Nephron (organoid): ENCODE data around the gene PCDH9.
A peak's percentile ranks its signal among the peaks of the same experiment; 100 is the strongest.

Experiments used
- H3K27ac Mint-ChIP-seq, 3 experiments: 2 replicates each; pipeline ENCODE4 v1.8.0; 2020; ENCODE audit warnings: mixed read lengths in 3 of 3, mild to moderate bottlenecking in 2 of 3, moderate library complexity in 1 of 3
- H3K27me3 Mint-ChIP-seq: 2 replicates; pipeline ENCODE4 v1.8.0; 2021; ENCODE audit warnings: low read depth, mild to moderate bottlenecking, moderate library complexity, mixed read lengths
- H3K36me3 Mint-ChIP-seq: 2 replicates; pipeline ENCODE4 v1.8.0; 2020; ENCODE audit warnings: low read depth, mixed read lengths
- H3K4me1 Mint-ChIP-seq: 2 replicates; pipeline ENCODE4 v1.8.0; 2020; ENCODE audit warnings: mixed read lengths
- H3K4me3 Mint-ChIP-seq, 3 experiments: 2 replicates each; pipeline ENCODE4 v1.8.0; 2020; ENCODE audit warnings: mild to moderate bottlenecking in 3 of 3, mixed read lengths in 3 of 3, moderate library complexity in 2 of 3
- H3K9me3 Mint-ChIP-seq: 2 replicates; pipeline ENCODE4 v1.8.0; 2020; ENCODE audit warnings: mixed read lengths
- TF ChIP-seq, protein P1 (sequence below), 3 experiments: fragments of 200-600 bp; sonication (generic); IDR thresholded peaks; one replicate each; pipeline ENCODE4 v1.5.0; 2021; ENCODE audit warnings: antibody characterized with exemption in 3 of 3; ENCODE audit not compliant: unreplicated experiment in 3 of 3

The PCDH9 gene

DNA sequence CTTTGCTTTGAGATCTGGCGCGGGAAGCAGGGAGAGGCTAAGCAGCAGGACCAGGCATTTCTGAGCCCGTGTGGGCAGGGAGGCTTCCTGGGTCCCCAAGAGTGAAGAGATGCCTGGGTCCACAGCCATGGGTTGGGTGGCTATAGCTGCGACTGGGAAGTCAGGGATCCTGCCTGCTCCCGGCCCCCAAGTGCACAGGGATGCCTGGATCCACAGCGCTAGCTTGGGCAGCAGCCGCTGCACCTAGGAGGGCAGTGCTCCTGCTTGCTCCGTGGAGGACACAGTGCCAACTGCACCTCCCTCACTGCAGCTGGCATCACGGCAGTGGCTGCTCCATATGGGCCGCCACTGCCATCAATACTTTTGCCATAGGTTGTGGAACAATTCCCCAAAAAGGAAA is 384.7 kb downstream of the PCDH9 start:
- TF ChIP-seq, protein P1, sequence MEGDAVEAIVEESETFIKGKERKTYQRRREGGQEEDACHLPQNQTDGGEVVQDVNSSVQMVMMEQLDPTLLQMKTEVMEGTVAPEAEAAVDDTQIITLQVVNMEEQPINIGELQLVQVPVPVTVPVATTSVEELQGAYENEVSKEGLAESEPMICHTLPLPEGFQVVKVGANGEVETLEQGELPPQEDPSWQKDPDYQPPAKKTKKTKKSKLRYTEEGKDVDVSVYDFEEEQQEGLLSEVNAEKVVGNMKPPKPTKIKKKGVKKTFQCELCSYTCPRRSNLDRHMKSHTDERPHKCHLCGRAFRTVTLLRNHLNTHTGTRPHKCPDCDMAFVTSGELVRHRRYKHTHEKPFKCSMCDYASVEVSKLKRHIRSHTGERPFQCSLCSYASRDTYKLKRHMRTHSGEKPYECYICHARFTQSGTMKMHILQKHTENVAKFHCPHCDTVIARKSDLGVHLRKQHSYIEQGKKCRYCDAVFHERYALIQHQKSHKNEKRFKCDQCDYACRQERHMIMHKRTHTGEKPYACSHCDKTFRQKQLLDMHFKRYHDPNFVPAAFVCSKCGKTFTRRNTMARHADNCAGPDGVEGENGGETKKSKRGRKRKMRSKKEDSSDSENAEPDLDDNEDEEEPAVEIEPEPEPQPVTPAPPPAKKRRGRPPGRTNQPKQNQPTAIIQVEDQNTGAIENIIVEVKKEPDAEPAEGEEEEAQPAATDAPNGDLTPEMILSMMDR (IDR thresholded peaks at IDR 0.05; ENCODE audit: unreplicated experiment in 3 of 3): no peak
- Mint-ChIP-seq H3K4me3 (no peak overlapping the region), H3K27ac (no peak overlapping the region), H3K4me1 (peaks cover 12% of the 10 kb centered on the region), H3K27me3 (no peaks in the 10 kb centered on the region), H3K9me3 (no peaks in the 10 kb centered on the region), H3K36me3 (no peaks in the 10 kb centered on the region)

- H3K9me3 Mint-ChIP-seq: no peaks in the 10 kb centered on the region
- no peak overlapping the region for H3K27ac Mint-ChIP-seq
- no peaks in the 10 kb centered on the region for H3K27me3 Mint-ChIP-seq
- TF ChIP-seq, protein P1 (IDR thresholded peaks at IDR 0.05; ENCODE audit: unreplicated experiment in 3 of 3): no peak
- H3K36me3 Mint-ChIP-seq: no peaks in the 10 kb centered on the region
- no peak overlapping the region for H3K4me3 Mint-ChIP-seq
- H3K4me1 Mint-ChIP-seq: peaks cover 12% of the 10 kb centered on the region
These were observed 385.2 kb downstream of the PCDH9 start for GRCh38 chr13:66844933-66845332.

DNA sequence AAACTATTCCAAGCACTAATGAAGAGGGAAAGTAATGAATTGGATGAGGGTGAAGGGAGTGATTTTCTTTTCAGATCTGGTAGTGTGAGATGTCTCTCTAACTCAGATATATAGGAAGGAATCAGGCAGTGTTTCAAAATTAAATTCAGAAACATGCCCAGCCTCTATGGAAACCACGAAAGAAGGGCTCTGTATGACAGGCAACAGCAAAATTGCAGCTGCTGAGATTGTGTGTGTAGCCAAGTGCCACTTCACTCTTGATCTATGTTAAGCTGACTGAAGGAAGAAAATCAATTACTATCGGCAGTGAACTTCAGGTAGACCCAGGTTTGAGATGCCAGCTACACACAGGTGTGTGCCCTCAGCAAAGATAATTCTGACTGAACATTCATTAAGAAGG is 387.4 kb downstream of the PCDH9 start:
- H3K9me3 Mint-ChIP-seq: no peaks in the 10 kb centered on the region
- no peaks in the 10 kb centered on the region for H3K36me3 Mint-ChIP-seq
- H3K4me1 Mint-ChIP-seq: peaks cover 12% of the 10 kb centered on the region
- no peak overlapping the region for H3K4me3 Mint-ChIP-seq
- TF ChIP-seq, protein P1 (IDR thresholded peaks at IDR 0.05; ENCODE audit: unreplicated experiment in 3 of 3): no peak
- H3K27ac Mint-ChIP-seq: no peak overlapping the region
- peaks cover 3% of the 10 kb centered on the region for H3K27me3 Mint-ChIP-seq

DNA sequence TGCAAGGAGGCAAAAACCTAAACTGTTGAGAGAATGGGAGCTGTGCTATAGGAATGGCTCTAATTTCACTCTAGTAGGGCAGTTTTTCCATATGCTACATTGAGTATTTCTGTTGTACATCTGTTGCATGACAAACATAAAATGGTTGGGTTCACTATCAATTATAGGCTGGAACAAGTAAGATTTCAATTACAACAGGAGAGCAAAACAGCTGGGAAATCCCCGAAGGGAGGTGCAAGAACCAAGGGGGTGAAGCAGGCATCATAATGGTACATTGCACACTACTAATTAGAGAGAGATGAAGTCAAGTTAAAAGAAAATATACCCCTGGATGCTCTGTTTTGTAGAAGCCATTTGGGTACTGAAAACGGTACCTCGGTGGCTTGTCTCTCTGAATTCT is 389.5 kb downstream of the PCDH9 start:
- Mint-ChIP-seq H3K27ac (no peak overlapping the region), H3K27me3 (peaks cover 3% of the 10 kb centered on the region), H3K36me3 (no peaks in the 10 kb centered on the region), H3K4me1 (peaks cover 13% of the 10 kb centered on the region), H3K4me3 (no peak overlapping the region), H3K9me3 (no peaks in the 10 kb centered on the region)
- TF ChIP-seq, protein P1 (IDR thresholded peaks at IDR 0.05; ENCODE audit: unreplicated experiment in 3 of 3): no peak

DNA sequence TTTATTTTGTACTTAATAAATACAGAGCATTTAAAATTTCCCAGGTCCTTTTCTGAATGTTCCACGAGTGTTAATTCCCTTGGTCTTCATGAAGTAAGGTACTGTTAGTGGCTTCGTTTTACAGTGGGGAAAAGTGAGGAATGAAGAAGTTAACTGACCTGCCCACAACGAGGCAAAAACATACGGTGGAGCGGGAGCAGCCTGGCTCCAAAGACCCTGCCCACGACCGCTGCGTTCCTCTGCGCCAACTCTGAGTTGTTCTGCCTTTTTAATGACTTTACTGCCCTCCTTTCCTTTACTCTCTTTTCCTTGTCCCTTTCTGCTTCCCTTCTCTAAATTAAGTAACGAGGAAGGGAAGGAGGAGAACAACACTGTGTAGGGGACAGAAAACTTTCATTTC is 392.9 kb downstream of the PCDH9 start:
- Mint-ChIP-seq H3K4me3 (peak overlapping the region in 1 of 3 experiments; percentile 11), H3K36me3 (no peaks in the 10 kb centered on the region), H3K27me3 (peaks cover 3% of the 10 kb centered on the region), H3K27ac (peak overlapping the region in 2 of 3 experiments; percentile 3 to 57), H3K9me3 (no peaks in the 10 kb centered on the region), H3K4me1 (peaks cover 17% of the 10 kb centered on the region)
- TF ChIP-seq, protein P1 (IDR thresholded peaks at IDR 0.05; ENCODE audit: unreplicated experiment in 3 of 3): no peak

DNA sequence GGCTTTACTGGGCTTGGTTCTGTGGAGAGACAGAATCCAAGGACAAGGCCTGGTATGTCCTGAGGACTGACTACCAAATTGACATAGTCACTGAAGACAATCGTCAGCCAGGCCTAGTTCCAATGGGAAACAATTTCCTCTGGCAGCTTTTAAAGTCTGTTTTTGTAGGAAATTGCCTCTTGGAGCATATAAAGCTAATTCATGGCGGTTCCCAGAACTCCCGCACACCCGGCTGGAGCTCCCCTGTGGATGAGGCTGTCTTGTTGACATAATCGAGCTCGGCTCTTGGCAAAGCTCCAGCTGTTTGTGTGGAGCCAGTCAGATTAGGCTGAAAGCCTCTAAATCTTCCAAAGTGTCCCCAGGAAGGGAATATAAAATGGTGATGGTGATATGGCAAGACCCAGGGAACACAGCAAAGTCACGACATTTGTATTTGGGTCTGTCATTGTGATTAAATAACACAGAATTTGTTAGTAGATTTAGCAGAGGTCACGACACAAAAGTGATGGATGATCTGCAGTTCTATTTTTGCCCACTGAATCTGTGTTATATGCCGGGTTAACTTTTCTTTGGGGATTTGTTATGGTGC is 395.0 kb downstream of the PCDH9 start:
- no peaks in the 10 kb centered on the region for H3K9me3 Mint-ChIP-seq
- peak overlapping the region; percentile 45 to 97 (median 84) for H3K27ac Mint-ChIP-seq
- no peaks in the 10 kb centered on the region for H3K36me3 Mint-ChIP-seq
- no peak overlapping the region for H3K4me3 Mint-ChIP-seq
- TF ChIP-seq, protein P1 (IDR thresholded peaks at IDR 0.05; ENCODE audit: unreplicated experiment in 3 of 3): no peak
- H3K27me3 Mint-ChIP-seq: peaks cover 3% of the 10 kb centered on the region
- peaks cover 22% of the 10 kb centered on the region for H3K4me1 Mint-ChIP-seq
